K562 (cell line): Measurements from ENCODE around the gene SLC2A13. TPM values are rescaled to one million over a fixed set of nuclear protein-coding genes. Genes with fewer than 3 reads are reported as not detected.

ENCODE experiments used
- ATAC-seq: fragments of 200-7000 bp; cut with Tn5 transposase; 3 replicates; pipeline ENCODE4 v1.9.1; 2020; ENCODE audit warnings: moderate library complexity
- BruUV-seq: library from RNA; stranded (reverse); fragments of 400-500 nt; replicated peaks from 2 replicates; lab custom pipeline; 2021; lab: Mats Ljungman, UMichigan
- CTCF ChIA-PET: fragments of 300-600 bp; formaldehyde crosslinking; extraction: SDS; loops from one replicate; lab custom pipeline; 2021; ENCODE audit warnings: low intra/inter-chr PET ratio; lab: Yijun Ruan, JAX
- POLR2A ChIA-PET: fragments of 300-600, 350-650 bp; sonication (Branson Sonifier 250); formaldehyde crosslinking; extraction: SDS; loops from one replicate; lab custom pipeline; 2021; ENCODE audit warnings: antibody characterized with exemption, inconsistent platforms; lab: Yijun Ruan, JAX
- DNase-seq, 4 experiments: peaks; one replicate each; pipeline versions ENCODE4 v3.0.0 to v3.0.0-alpha.2; 2011 to 2018; ENCODE audit warnings: low spot score in 3 of 4, mixed read lengths in 3 of 4; ENCODE audit errors: extremely low read depth in 1 of 4
- FAIRE-seq: peaks from 2 replicates; lab custom pipeline; 2011; peaks lifted over from hg19 to GRCh38; lab: Jason Lieb, UNC
- H2AFZ ChIP-seq: 2 replicates; pipeline ENCODE4 v1.6.0; 2011; ENCODE audit warnings: low read depth, low read length, control low read depth, inconsistent platforms
- H3K27ac ChIP-seq: fragments of 200-600 bp; 3 replicates; pipeline ENCODE4 v1.8.0; 2011; ENCODE audit warnings: low read depth, mild to moderate bottlenecking, control low read depth, inconsistent platforms, low read length, moderate library complexity, mixed read lengths; ENCODE audit errors: extremely low read depth
- H3K27me3 ChIP-seq, 2 experiments: fragments of 300-600 bp in 1 of 2; 2 replicates in 1 of 2; 3 replicates in 1 of 2; pipeline versions ENCODE4 v1.6.0 to v1.8.0; 2011; ENCODE audit warnings: inconsistent platforms in 2 of 2, low read length in 2 of 2, mild to moderate bottlenecking in 1 of 2, mixed read lengths in 1 of 2, moderate library complexity in 1 of 2; ENCODE audit not compliant: control insufficient read depth in 2 of 2, insufficient read depth in 2 of 2
- H3K36me3 ChIP-seq: fragments of 300-600 bp; 3 replicates; pipeline ENCODE4 v1.8.0; 2011; ENCODE audit warnings: mild to moderate bottlenecking, low read length, inconsistent platforms; ENCODE audit not compliant: control insufficient read depth, insufficient read depth
- H3K4me1 ChIP-seq, 2 experiments: fragments of 200-600 bp in 1 of 2; replicated peaks in 1 of 2; 2 replicates in 1 of 2; 3 replicates in 1 of 2; pipeline versions ENCODE4 v1.5.1 to v1.8.0; 2011; ENCODE audit warnings: inconsistent platforms in 2 of 2, low read length in 2 of 2, mild to moderate bottlenecking in 1 of 2, mixed read lengths in 1 of 2, moderate library complexity in 1 of 2; ENCODE audit not compliant: control insufficient read depth in 2 of 2, insufficient read depth in 2 of 2
- H3K4me2 ChIP-seq: 2 replicates; pipeline ENCODE4 v1.6.1; 2011; ENCODE audit warnings: low read length, control low read depth, inconsistent platforms, mixed read lengths; ENCODE audit not compliant: insufficient read depth
- H3K4me3 ChIP-seq: fragments of 200-600 bp; sonication (generic), shearing (Covaris generic); 2 replicates; pipeline ENCODE4 v1.5.1; 2016; ENCODE audit warnings: control low read depth, inconsistent platforms
- H3K79me2 ChIP-seq: fragments of 200-600 bp; 3 replicates; pipeline ENCODE4 v1.8.0; 2011; ENCODE audit warnings: low read length, inconsistent platforms; ENCODE audit not compliant: control insufficient read depth, insufficient read depth
- H3K9ac ChIP-seq, 2 experiments: 2 replicates each; pipeline versions ENCODE4 v1.6.0 to v1.6.1; 2011; ENCODE audit warnings: low read depth in 2 of 2, low read length in 2 of 2, control low read depth in 1 of 2, inconsistent platforms in 1 of 2, mild to moderate bottlenecking in 1 of 2, mixed read lengths in 1 of 2; ENCODE audit not compliant: insufficient read depth in 1 of 2
- H3K9me1 ChIP-seq: one replicate; pipeline ENCODE4 v1.6.0; 2011; ENCODE audit warnings: inconsistent platforms, mild to moderate bottlenecking, low read length, moderate library complexity; ENCODE audit not compliant: control insufficient read depth, insufficient read depth
- H3K9me3 ChIP-seq: replicated peaks from 2 replicates; pipeline ENCODE4 v1.5.1; 2011; ENCODE audit warnings: low read depth, low read length, inconsistent platforms; ENCODE audit not compliant: control insufficient read depth, insufficient read depth
- H4K20me1 ChIP-seq: replicated peaks from 2 replicates; pipeline ENCODE4 v1.6.1; 2011; ENCODE audit warnings: low read length, inconsistent platforms, mixed read lengths; ENCODE audit not compliant: control insufficient read depth, insufficient read depth
- MTA3 ChIP-seq: fragments of 450-650 bp; formaldehyde crosslinking; IDR thresholded peaks from 2 replicates; pipeline ENCODE4 v1.6.1; 2017; ENCODE audit warnings: mild to moderate bottlenecking, borderline replicate concordance
- PBX2 ChIP-seq, 2 experiments: IDR thresholded peaks in 1 of 2; conservative IDR thresholded peaks in 1 of 2; 2 replicates each; pipeline ENCODE4 v1.6.1; 2016; ENCODE audit warnings: low read depth in 2 of 2, mild to moderate bottlenecking in 1 of 2, missing compliant biosample characterization in 1 of 2, missing genetic modification characterization in 1 of 2, moderate library complexity in 1 of 2
- TRIM24 ChIP-seq, 2 experiments: fragments of 450-650 bp; IDR thresholded peaks; 2 replicates each; pipeline ENCODE4 v1.6.1; 2016
- WGBS: fragments of 100-300 bp; shearing (Covaris generic); methylation state at CpG from one replicate; pipeline ENCODE4 v1.1.6; 2016; ENCODE audit warnings: low coverage, mixed read lengths; ENCODE audit not compliant: insufficient coverage; ENCODE audit errors: missing lambda C conversion rate; 5-methylcytosine and 5-hydroxymethylcytosine counted together
- in situ Hi-C: fragments of 300-500 bp; cut with MboI; formaldehyde crosslinking; loops from 4 replicates; pipeline ENCODE4 v1.15.0; 2018; ENCODE audit warnings: inconsistent platforms, mixed read lengths
- intact Hi-C: fragments of 100-400 bp; cut with micrococcal nuclease; formaldehyde crosslinking; loops from 2 replicates; pipeline ENCODE4 v1.14.2; 2022
- polyA plus RNA-seq, 8 experiments: library from polyadenylated mRNA; depleted of rRNA in 4 of 8; stranded (reverse) in 5 of 8; unstranded in 3 of 8; fragments of >200 nt; fragmentation: Nextera tagmentation in 2 of 8; fragmentation: Illumina TruSeq in 1 of 8; extraction: Ambion mirVana in 2 of 8; extraction: Trizol in 1 of 8; gene quantifications; 2 replicates each; pipeline versions ENCODE4 v1.2.1 to v1.2.3, GENCODE V29; 2011 to 2014; ENCODE audit warnings: inconsistent platforms in 1 of 8, missing spikeins in 1 of 8
- total RNA-seq, 7 experiments: library from RNA; depleted of rRNA in 6 of 7; stranded (reverse); fragments of >200 nt in 6 of 7; fragmentation: Illumina TruSeq in 2 of 7; extraction: Trizol in 2 of 7; gene quantifications; 2 replicates each; pipeline versions ENCODE4 v1.2.1 to v1.2.3, GENCODE V29; 2011 to 2021; ENCODE audit warnings: low replicate concordance in 1 of 7

Gene SLC2A13
- total and polyA plus RNA-seq, 9 of the 15 experiments (the other 6 are each of a cell fraction or from before 2014, with no cell fraction given) = 1.7 to 12.4 (median 9.0) TPM

- intact Hi-C loops (no loop called here), in situ Hi-C loops (no loop called here)
- Histone ChIP-seq H2AFZ (no peak overlapping the region), H3K27ac (no peak overlapping the region), H3K79me2 (no peaks in the 10 kb centered on the region), H3K9me3 (peaks cover 2% of the 10 kb centered on the region; the same call in 1 of the 2 replicates), H3K4me2 (no peak overlapping the region), H3K4me1 (no peaks in the 10 kb centered on the region), H3K36me3 (no peaks in the 10 kb centered on the region), H3K9ac (no peak overlapping the region), H3K27me3 (no peaks in the 10 kb centered on the region), H4K20me1 (no peaks in the 10 kb centered on the region), H3K9me1 (no peaks in the 10 kb centered on the region), H3K4me3 (no peak overlapping the region)
- ATAC-seq = no peak
- WGBS = 38% methylated on average over 3 of the region's 3 CpGs
- BruUV-seq = no TSS peak
- POLR2A ChIA-PET = interaction anchor here (0.6 kb wide), 1 partner anchor 449 kb away, joined by 3 read pairs; the partner anchor contains the start of gene KIF21A
- no peak for FAIRE-seq
- CTCF ChIA-PET = no interaction called here
- no peak for TF ChIP-seq PBX2 (CRISPR knock-in tag; IDR thresholded peaks at IDR 0.05; ENCODE audit: low read depth)
- TF ChIP-seq PBX2 (tag; conservative IDR thresholded peaks at IDR 0.05; ENCODE audit: low read depth) = 0 out of 2 replicates have a peak, but pooled peaks have one; percentile 7
- TF ChIP-seq TRIM24 (IDR thresholded peaks at IDR 0.05) = no peak
- no peak for TF ChIP-seq MTA3
- DNase-seq = no peak
These were observed 213.7 kb downstream of the SLC2A13 start for GRCh38 chr12:39892146-39892545.
